Transverse colon (tissue), 4 donors: ENCODE measurements around the gene MKRN2.

Source experiments
- CTCF ChIP-seq, 5 experiments: fragments of 200-600 bp in 3 of 5; fragments of 450-650 bp in 2 of 5; sonication (generic) in 3 of 5; IDR thresholded peaks; 1 replicate in 2 of 5; 2 replicates in 3 of 5; pipeline ENCODE4 v1.5.1; 2016 to 2017; ENCODE audit warnings: antibody characterized with exemption in 5 of 5, inconsistent platforms in 3 of 5, mild to moderate bottlenecking in 2 of 5, moderate library complexity in 1 of 5
- EP300 ChIP-seq: sonication (generic); formaldehyde crosslinking; IDR thresholded peaks from one replicate; pipeline ENCODE4 v1.6.1; 2017; ENCODE audit warnings: antibody characterized with exemption, low read depth
- POLR2A ChIP-seq: fragments of 450-650 bp; IDR thresholded peaks from one replicate; pipeline ENCODE4 v1.6.1; 2016; ENCODE audit warnings: antibody characterized with exemption, mild to moderate bottlenecking, moderate library complexity
- POLR2AphosphoS5 ChIP-seq, 3 donors: sonication (generic); formaldehyde crosslinking; IDR thresholded peaks; one replicate each; pipeline ENCODE4 v1.6.1; 2016; ENCODE audit warnings: antibody characterized with exemption in 3 of 3

- no peak for TF ChIP-seq CTCF (IDR thresholded peaks at IDR 0.05)
- TF ChIP-seq POLR2A, result no peak
- no peak for TF ChIP-seq EP300
- TF ChIP-seq POLR2AphosphoS5 (IDR thresholded peaks at IDR 0.05), result no peak
Measured at GRCh38 chr3:12512534-12513118, 44.3 kb upstream of the MKRN2 start.
